Subcutaneous abdominal adipose tissue (tissue), 5 donors: Measurements from ENCODE around the gene RNU7-1.
A peak's percentile ranks its signal among the peaks of the same experiment; 100 is the strongest.

Experiments used
- H3K27ac ChIP-seq: one replicate; pipeline ENCODE4 v1.7.0; 2013; ENCODE audit warnings: low read depth, mild to moderate bottlenecking, inconsistent platforms, low read length, moderate library complexity
- H3K27me3 ChIP-seq, 5 donors: one replicate each; pipeline ENCODE4 v1.7.0; 2013; ENCODE audit warnings: low read length in 5 of 5, inconsistent platforms in 1 of 5; ENCODE audit not compliant: control insufficient read depth in 5 of 5, insufficient read depth in 4 of 5
- H3K36me3 ChIP-seq, 5 donors: one replicate each; pipeline ENCODE4 v1.7.0; 2013; ENCODE audit warnings: low read length in 5 of 5; ENCODE audit not compliant: control insufficient read depth in 5 of 5, insufficient read depth in 5 of 5
- H3K4me1 ChIP-seq, 5 donors: one replicate each; pipeline ENCODE4 v1.7.0; 2013; ENCODE audit warnings: low read length in 5 of 5, mild to moderate bottlenecking in 3 of 5, moderate library complexity in 1 of 5; ENCODE audit not compliant: control insufficient read depth in 5 of 5, insufficient read depth in 5 of 5
- H3K4me3 ChIP-seq, 5 donors: one replicate each; pipeline ENCODE4 v1.7.0; 2013; ENCODE audit warnings: low read length in 5 of 5, low read depth in 1 of 5
- H3K9ac ChIP-seq, 5 donors: one replicate each; pipeline ENCODE4 v1.7.0; 2013; ENCODE audit warnings: low read length in 5 of 5, mild to moderate bottlenecking in 4 of 5, moderate library complexity in 3 of 5
- H3K9me3 ChIP-seq, 5 donors: one replicate each; pipeline ENCODE4 v1.7.0; 2013; ENCODE audit warnings: low read length in 5 of 5; ENCODE audit not compliant: control insufficient read depth in 5 of 5
- donor health status: healthy.
- donor health status: healthy.
- donor health status: healthy.
- donor health status: healthy.
- donor health status: healthy.

Gene RNU7-1

GRCh38 chr12:6937481-6938352, 5.9 kb upstream of the RNU7-1 start:
- Histone ChIP-seq H3K9ac (peak overlapping the region in 4 of 5 donors; percentile 69 to 78 (median 71)), H3K36me3 (peaks cover 0 to 61% (median 45%) of the 10 kb centered on the region in 5 donors)

GRCh38 chr12:6938353-6939190, 5.0 kb upstream of the RNU7-1 start:
- Histone ChIP-seq H3K4me3 (peak overlapping the region; percentile 53 to 76 (median 67)), H3K27me3 (no peaks in the 10 kb centered on the region), H3K4me1 (peaks cover 11 to 70% (median 55%) of the 10 kb centered on the region in 5 donors), H3K9ac (peak overlapping the region in 3 of 5 donors; percentile 35 to 70 (median 69)), H3K27ac (peak overlapping the region; percentile 88), H3K36me3 (peaks cover 0 to 57% (median 44%) of the 10 kb centered on the region in 5 donors), H3K9me3 (no peaks in the 10 kb centered on the region)

More at GRCh38 chr12:6937481-6938352, 5.9 kb upstream of the RNU7-1 start:
- H3K4me1 ChIP-seq: peaks cover 14 to 68% (median 53%) of the 10 kb centered on the region in 5 donors
- H3K9me3 ChIP-seq: no peaks in the 10 kb centered on the region
- no peaks in the 10 kb centered on the region for H3K27me3 ChIP-seq
- H3K27ac ChIP-seq: peak overlapping the region; percentile 88
- H3K4me3 ChIP-seq: peak overlapping the region; percentile 53 to 76 (median 67)

GRCh38 chr12:6939191-6939540, 4.5 kb upstream of the RNU7-1 start:
- Histone ChIP-seq H3K9me3 (no peaks in the 10 kb centered on the region), H3K4me1 (peaks cover 13 to 70% (median 55%) of the 10 kb centered on the region in 5 donors), H3K36me3 (peaks cover 0 to 51% (median 38%) of the 10 kb centered on the region in 5 donors), H3K27ac (peak overlapping the region; percentile 30), H3K9ac (no peak overlapping the region), H3K4me3 (no peak overlapping the region), H3K27me3 (no peaks in the 10 kb centered on the region)

DNA sequence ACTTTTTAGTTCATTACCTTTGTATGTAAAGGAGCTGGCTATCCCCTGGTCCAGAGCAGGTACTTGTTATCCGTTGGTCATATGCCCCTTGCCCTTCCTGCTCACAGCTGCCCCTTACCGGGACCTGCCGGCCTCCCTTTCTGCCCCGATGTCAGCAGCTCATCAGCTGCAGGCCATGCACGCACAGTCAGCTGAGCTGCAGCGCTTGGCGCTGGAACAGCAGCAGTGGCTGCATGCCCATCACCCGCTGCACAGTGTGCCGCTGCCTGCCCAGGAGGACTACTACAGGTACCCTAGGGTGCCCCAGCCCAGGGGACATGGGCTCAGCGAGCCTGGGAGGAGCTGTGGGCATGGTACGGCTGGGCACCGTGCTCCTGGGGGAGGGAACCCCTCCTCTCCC, 2.3 kb upstream of the RNU7-1 start:
- H3K4me1 ChIP-seq: peaks cover 14 to 72% (median 57%) of the 10 kb centered on the region in 5 donors
- peaks cover 0 to 41% (median 27%) of the 10 kb centered on the region in 5 donors for H3K36me3 ChIP-seq
- H3K9ac ChIP-seq: no peak overlapping the region

GRCh38 chr12:6941782-6942181, 1.8 kb upstream of the RNU7-1 start:
- Histone ChIP-seq H3K27me3 (no peaks in the 10 kb centered on the region), H3K9ac (no peak overlapping the region), H3K4me1 (peaks cover 14 to 75% (median 60%) of the 10 kb centered on the region in 5 donors), H3K4me3 (no peak overlapping the region), H3K27ac (no peak overlapping the region), H3K36me3 (peaks cover 0 to 41% (median 24%) of the 10 kb centered on the region in 5 donors), H3K9me3 (no peaks in the 10 kb centered on the region)

More for the DNA sequence above, 2.3 kb upstream of the RNU7-1 start:
- no peak overlapping the region for H3K4me3 ChIP-seq
- no peaks in the 10 kb centered on the region for H3K27me3 ChIP-seq
- H3K27ac ChIP-seq: no peak overlapping the region
- no peaks in the 10 kb centered on the region for H3K9me3 ChIP-seq

- H3K4me1 ChIP-seq: peaks cover 14 to 71% (median 58%) of the 10 kb centered on the region in 5 donors
- no peak overlapping the region for H3K9ac ChIP-seq
Observed at GRCh38 chr12:6942331-6942665, 1.3 kb upstream of the RNU7-1 start.

DNA sequence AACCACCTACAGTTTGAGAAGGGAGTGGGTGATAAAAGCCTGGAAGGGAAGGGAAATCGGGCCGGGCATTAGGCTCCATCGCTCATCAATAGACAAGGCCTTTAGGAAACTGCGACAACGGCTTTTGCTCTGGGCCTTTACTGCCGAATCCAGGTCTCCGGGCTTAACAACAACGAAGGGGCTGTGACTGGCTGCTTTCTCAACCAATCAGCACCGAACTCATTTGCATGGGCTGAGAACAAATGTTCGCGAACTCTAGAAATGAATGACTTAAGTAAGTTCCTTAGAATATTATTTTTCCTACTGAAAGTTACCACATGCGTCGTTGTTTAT, 261 bp upstream of the RNU7-1 start:
- H3K9ac ChIP-seq: peak overlapping the region; percentile 48 to 87 (median 79)
- peaks cover 11 to 63% (median 48%) of the 10 kb centered on the region in 5 donors for H3K4me1 ChIP-seq
- no peaks in the 10 kb centered on the region for H3K9me3 ChIP-seq

More at GRCh38 chr12:6942331-6942665, 1.3 kb upstream of the RNU7-1 start:
- Histone ChIP-seq H3K9me3 (no peaks in the 10 kb centered on the region), H3K27ac (peak overlapping the region; percentile 94), H3K4me3 (no peak overlapping the region), H3K36me3 (peaks cover 0 to 40% (median 24%) of the 10 kb centered on the region in 5 donors), H3K27me3 (no peaks in the 10 kb centered on the region)

GRCh38 chr12:6944381-6945186, 968 bp downstream of the RNU7-1 start:
- Histone ChIP-seq H3K4me3 (peak overlapping the region; percentile 68 to 91 (median 77)), H3K27ac (peak overlapping the region; percentile 94), H3K9ac (peak overlapping the region; percentile 79 to 87 (median 84)), H3K9me3 (no peaks in the 10 kb centered on the region), H3K36me3 (peaks cover 0 to 33% (median 23%) of the 10 kb centered on the region in 5 donors), H3K27me3 (no peaks in the 10 kb centered on the region), H3K4me1 (peaks cover 8 to 54% (median 43%) of the 10 kb centered on the region in 5 donors)

More for the DNA sequence above, 261 bp upstream of the RNU7-1 start:
- Histone ChIP-seq H3K27me3 (no peaks in the 10 kb centered on the region), H3K4me3 (peak overlapping the region; percentile 28 to 91 (median 75)), H3K36me3 (peaks cover 0 to 40% (median 27%) of the 10 kb centered on the region in 5 donors), H3K27ac (peak overlapping the region; percentile 94)

GRCh38 chr12:6945613-6946012, 2.0 kb downstream of the RNU7-1 start:
- H3K9me3 ChIP-seq: no peaks in the 10 kb centered on the region
- no peak overlapping the region for H3K4me3 ChIP-seq
- H3K27me3 ChIP-seq: no peaks in the 10 kb centered on the region
- no peak overlapping the region for H3K27ac ChIP-seq
- H3K4me1 ChIP-seq: peaks cover 8 to 61% (median 45%) of the 10 kb centered on the region in 5 donors
- peak overlapping the region in 1 of 5 donors; percentile 41 for H3K9ac ChIP-seq
- peaks cover 0 to 30% (median 20%) of the 10 kb centered on the region in 5 donors for H3K36me3 ChIP-seq
